Measurements from ENCODE around the gene CADPS.
"Not testable (repeated sequence)": the region's sequence is repeated elsewhere in the genome, so short reads cannot be mapped to it uniquely, and the experiment has no call there.

DNA sequence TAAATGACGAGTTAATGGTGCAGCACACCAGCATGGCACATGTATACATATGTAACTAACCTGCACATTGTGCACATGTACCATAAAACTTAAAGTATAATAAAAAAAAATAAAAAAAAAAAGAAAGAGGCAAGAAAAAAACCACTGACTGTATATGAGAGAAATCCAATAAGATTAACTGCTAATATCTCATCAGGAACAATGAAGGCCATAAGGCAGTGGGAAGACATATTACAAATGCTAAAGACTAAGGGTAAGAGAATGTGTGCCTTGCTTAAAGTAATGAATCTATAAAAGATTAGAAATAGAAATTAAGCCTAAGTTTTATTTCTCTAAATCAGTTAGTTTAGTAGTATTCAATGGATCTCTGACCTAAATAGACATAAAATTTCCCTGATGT, 294.7 kb downstream of the CADPS start:
- TF ChIP-seq, protein P1, sequence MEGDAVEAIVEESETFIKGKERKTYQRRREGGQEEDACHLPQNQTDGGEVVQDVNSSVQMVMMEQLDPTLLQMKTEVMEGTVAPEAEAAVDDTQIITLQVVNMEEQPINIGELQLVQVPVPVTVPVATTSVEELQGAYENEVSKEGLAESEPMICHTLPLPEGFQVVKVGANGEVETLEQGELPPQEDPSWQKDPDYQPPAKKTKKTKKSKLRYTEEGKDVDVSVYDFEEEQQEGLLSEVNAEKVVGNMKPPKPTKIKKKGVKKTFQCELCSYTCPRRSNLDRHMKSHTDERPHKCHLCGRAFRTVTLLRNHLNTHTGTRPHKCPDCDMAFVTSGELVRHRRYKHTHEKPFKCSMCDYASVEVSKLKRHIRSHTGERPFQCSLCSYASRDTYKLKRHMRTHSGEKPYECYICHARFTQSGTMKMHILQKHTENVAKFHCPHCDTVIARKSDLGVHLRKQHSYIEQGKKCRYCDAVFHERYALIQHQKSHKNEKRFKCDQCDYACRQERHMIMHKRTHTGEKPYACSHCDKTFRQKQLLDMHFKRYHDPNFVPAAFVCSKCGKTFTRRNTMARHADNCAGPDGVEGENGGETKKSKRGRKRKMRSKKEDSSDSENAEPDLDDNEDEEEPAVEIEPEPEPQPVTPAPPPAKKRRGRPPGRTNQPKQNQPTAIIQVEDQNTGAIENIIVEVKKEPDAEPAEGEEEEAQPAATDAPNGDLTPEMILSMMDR (conservative IDR thresholded peaks at IDR 0.05; ENCODE audit: low read length): not testable (repeated sequence)
- TF ChIP-seq EZH2phosphoT487 (IDR thresholded peaks at IDR 0.05; ENCODE audit: borderline replicate concordance): not testable (repeated sequence)

All from Loucy (cell line).